Panc1 (cell line): ENCODE measurements around the gene SEMA3B. TPM values are rescaled to one million over a fixed set of nuclear protein-coding genes. Genes with fewer than 3 reads are reported as not detected.
"Not testable (repeated sequence)": the region's sequence is repeated elsewhere in the genome, so short reads cannot be mapped to it uniquely, and the experiment has no call there.

Source experiments
- ATAC-seq: fragments of 200-7000 bp; cut with Tn5 transposase; 2 replicates; pipeline ENCODE4 v1.9.1; 2020; ENCODE audit warnings: mild to moderate bottlenecking, moderate library complexity
- BruUV-seq: library from RNA; stranded (reverse); fragments of 400-500 nt; replicated peaks from 2 replicates; lab custom pipeline; 2021; lab: Mats Ljungman, UMichigan
- CTCF ChIA-PET: fragments of 300-600 bp; sonication (Branson Sonifier 250); formaldehyde crosslinking; loops from one replicate; lab custom pipeline; 2022; ENCODE audit warnings: antibody characterized with exemption; lab: Charles Lee
- POLR2A ChIA-PET: fragments of 300-600 bp; sonication (Branson Sonifier 250); formaldehyde crosslinking; loops from one replicate; lab custom pipeline; 2022; ENCODE audit warnings: antibody characterized with exemption; lab: Charles Lee
- DNase-seq: peaks from one replicate; pipeline ENCODE4 v3.0.0-alpha.2; 2010; ENCODE audit warnings: low read depth, low spot score
- H3K27ac ChIP-seq: 2 replicates; pipeline ENCODE4 v1.5.1; 2011; ENCODE audit warnings: mild to moderate bottlenecking, low read length, inconsistent platforms
- H3K27me3 ChIP-seq: fragments of 200-500 bp; sonication (Bioruptor generic); 2 replicates; pipeline ENCODE4 v1.6.0; 2014; ENCODE audit warnings: low read length, inconsistent platforms; ENCODE audit not compliant: control insufficient read depth, insufficient read depth
- H3K36me3 ChIP-seq: fragments of 200-500 bp; sonication (Bioruptor generic); 2 replicates; pipeline ENCODE4 v1.5.1; 2014; ENCODE audit warnings: inconsistent platforms, mild to moderate bottlenecking, low read length, moderate library complexity; ENCODE audit not compliant: control insufficient read depth, insufficient read depth
- H3K4me1 ChIP-seq: 2 replicates; pipeline ENCODE4 v1.5.1; 2011; ENCODE audit warnings: inconsistent platforms, mild to moderate bottlenecking, low read length, moderate library complexity; ENCODE audit not compliant: control insufficient read depth, insufficient read depth
- H3K4me3 ChIP-seq, 2 experiments: 2 replicates each; pipeline ENCODE4 v1.5.1; 2011 to 2012; ENCODE audit warnings: low read depth in 2 of 2, low read length in 2 of 2, mild to moderate bottlenecking in 2 of 2, inconsistent platforms in 1 of 2, moderate library complexity in 1 of 2
- H3K9me3 ChIP-seq: fragments of 200-500 bp; sonication (Bioruptor generic); 2 replicates; pipeline ENCODE4 v1.5.1; 2014; ENCODE audit warnings: low read depth, mild to moderate bottlenecking, inconsistent platforms, low read length, moderate library complexity; ENCODE audit not compliant: control insufficient read depth, insufficient read depth
- CTCF ChIP-seq: fragments of 450-650 bp; IDR thresholded peaks from 2 replicates; pipeline ENCODE4 v1.5.1; 2017; ENCODE audit warnings: mild to moderate bottlenecking
- POLR2AphosphoS5 ChIP-seq: IDR thresholded peaks from 2 replicates; pipeline ENCODE4 v1.6.1; 2012; ENCODE audit warnings: mild to moderate bottlenecking, low read depth, low read length, moderate library complexity
- REST ChIP-seq, 2 experiments: IDR thresholded peaks; 2 replicates each; pipeline ENCODE4 v1.6.1; 2011 to 2012; ENCODE audit warnings: low read depth in 2 of 2, control low read depth in 1 of 2, low read length in 1 of 2, mild to moderate bottlenecking in 1 of 2, moderate library complexity in 1 of 2; ENCODE audit not compliant: insufficient read depth in 1 of 2
- SIN3A ChIP-seq: IDR thresholded peaks from 2 replicates; pipeline ENCODE4 v1.6.1; 2012; ENCODE audit warnings: low read depth, mild to moderate bottlenecking, low read length, moderate library complexity, borderline replicate concordance; ENCODE audit not compliant: insufficient read depth
- TCF7L2 ChIP-seq: IDR thresholded peaks from 2 replicates; pipeline ENCODE4 v1.6.1; 2011; ENCODE audit warnings: mild to moderate bottlenecking, low read depth, low read length, inconsistent platforms
- in situ Hi-C: cut with HindIII; loops from 2 replicates; pipeline ENCODE4 v1.10.0; 2016; ENCODE audit warnings: low sequenced_read_pairs, low pct_unique_long_range_greater_than_20kb
- intact Hi-C: fragments of 100-400 bp; cut with micrococcal nuclease; formaldehyde crosslinking; loops from one replicate; pipeline ENCODE4 v1.10.0; 2022; ENCODE audit not compliant: unreplicated experiment
- total RNA-seq: library from RNA; stranded (reverse); gene quantifications from one replicate; pipeline ENCODE4 v1.2.1, GENCODE V29; 2021; ENCODE audit not compliant: unreplicated experiment

SEMA3B gene
- total RNA-seq, 1 experiment from 2014 or later = 1.4 TPM

- no TSS peak for BruUV-seq
- in situ Hi-C loops (no loop called here), intact Hi-C loops (no loop called here)
- TF ChIP-seq TCF7L2 (no peak), SIN3A (no peak), CTCF (no peak), POLR2AphosphoS5 (no peak), REST (IDR thresholded peaks at IDR 0.05; ENCODE audit: insufficient read depth in 1 of 2, low read depth in 2 of 2, low read length in 1 of 2) (no peak)
- ATAC-seq (no peak), DNase-seq (no peak)
- Histone ChIP-seq H3K4me1 (no peaks in the 10 kb centered on the region), H3K36me3 (no peaks in the 10 kb centered on the region), H3K27me3 (no peaks in the 10 kb centered on the region), H3K9me3 (no peaks in the 10 kb centered on the region), H3K4me3 (no peak overlapping the region), H3K27ac (no peak overlapping the region)
- ChIA-PET CTCF (interaction anchor here (0.6 kb wide), 1 partner anchor 25 kb away, joined by 6 read pairs; no protein-coding TSS in a partner anchor), POLR2A (no interaction called here)
Observed at GRCh38 chr3:50304601-50305000, 35.7 kb downstream of the SEMA3B start.

GRCh38 chr3:50312041-50312440, 43.1 kb downstream of the SEMA3B start:
- DNase-seq, in situ Hi-C loops, intact Hi-C loops, POLR2A ChIA-PET, H3K27me3 ChIP-seq, H3K4me3 ChIP-seq, H3K27ac ChIP-seq, H3K9me3 ChIP-seq, ATAC-seq, H3K36me3 ChIP-seq, H3K4me1 ChIP-seq, BruUV-seq, CTCF ChIA-PET: not testable (repeated sequence)

- H3K27me3 ChIP-seq = no peaks in the 10 kb centered on the region
- TF ChIP-seq POLR2AphosphoS5 (no peak), REST (IDR thresholded peaks at IDR 0.05; ENCODE audit: insufficient read depth in 1 of 2, low read depth in 2 of 2, low read length in 1 of 2) (no peak), TCF7L2 (no peak), CTCF (no peak), SIN3A (no peak)
- no peaks in the 10 kb centered on the region for H3K36me3 ChIP-seq
- no peaks in the 10 kb centered on the region for H3K9me3 ChIP-seq
- DNase-seq (no peak), ATAC-seq (0 out of 2 replicates have a peak, but pooled peaks have one; percentile 27)
- BruUV-seq = no TSS peak
- no peaks in the 10 kb centered on the region; the same call in 1 of the 2 replicates for H3K4me1 ChIP-seq
- ChIA-PET POLR2A (no interaction called here), CTCF (no interaction called here)
- in situ Hi-C loops (no loop called here), intact Hi-C loops (no loop called here)
- H3K4me3 ChIP-seq = no peak overlapping the region
- no peak overlapping the region for H3K27ac ChIP-seq
Observed at GRCh38 chr3:50314342-50314741, 45.4 kb downstream of the SEMA3B start.
